Transverse colon (tissue), 4 donors: ENCODE measurements around the gene COL20A1.

ENCODE experiments used
- CTCF ChIP-seq, 5 experiments: fragments of 200-600 bp in 3 of 5; fragments of 450-650 bp in 2 of 5; sonication (generic) in 3 of 5; IDR thresholded peaks; 1 replicate in 2 of 5; 2 replicates in 3 of 5; pipeline ENCODE4 v1.5.1; 2016 to 2017; ENCODE audit warnings: antibody characterized with exemption in 5 of 5, inconsistent platforms in 3 of 5, mild to moderate bottlenecking in 2 of 5, moderate library complexity in 1 of 5
- POLR2AphosphoS5 ChIP-seq, 3 donors: sonication (generic); formaldehyde crosslinking; IDR thresholded peaks; one replicate each; pipeline ENCODE4 v1.6.1; 2016; ENCODE audit warnings: antibody characterized with exemption in 3 of 3

GRCh38 chr20:63269724-63270123 lies 23.3 kb upstream of the COL20A1 start:
- TF ChIP-seq POLR2AphosphoS5 (IDR thresholded peaks at IDR 0.05) = no peak
- no peak for TF ChIP-seq CTCF (IDR thresholded peaks at IDR 0.05)
